Activated CD4-positive, alpha-beta memory T cell treated with anti-CD3 and anti-CD28 coated beads, Interleukin-2, amount 10 ng/mL, durations not matched to agents 7 days and 5 days (primary cell): Measurements from ENCODE around the gene SPATA24. TPM values are rescaled to one million over a fixed set of nuclear protein-coding genes. Genes with fewer than 3 reads are reported as not detected.

Experiments used
- CTCF ChIA-PET: fragments of 350-600 bp; sonication (Branson Sonifier 250); formaldehyde crosslinking; loops from one replicate; lab custom pipeline; 2021; ENCODE audit warnings: antibody characterized with exemption, inconsistent platforms; lab: Charles Lee
- POLR2A ChIA-PET: fragments of 350-600 bp; sonication (Branson Sonifier 250); formaldehyde crosslinking; loops from one replicate; lab custom pipeline; 2021; ENCODE audit warnings: antibody characterized with exemption; lab: Charles Lee
- DNase-seq: peaks from one replicate; pipeline ENCODE4 v3.0.0-alpha.2; 2020
- H3K27ac Mint-ChIP-seq: one replicate; pipeline ENCODE4 v1.8.0; 2021; ENCODE audit warnings: mild to moderate bottlenecking, mixed read lengths
- H3K27me3 Mint-ChIP-seq: one replicate; pipeline ENCODE4 v1.8.0; 2021; ENCODE audit warnings: mixed read lengths
- H3K36me3 Mint-ChIP-seq: one replicate; pipeline ENCODE4 v1.8.0; 2021; ENCODE audit warnings: low read depth, mixed read lengths
- H3K4me1 Mint-ChIP-seq: one replicate; pipeline ENCODE4 v1.8.0; 2021; ENCODE audit warnings: mixed read lengths
- H3K4me3 Mint-ChIP-seq: one replicate; pipeline ENCODE4 v1.8.0; 2021; ENCODE audit warnings: mild to moderate bottlenecking, mixed read lengths
- H3K9me3 Mint-ChIP-seq: one replicate; pipeline ENCODE4 v1.8.0; 2021; ENCODE audit warnings: mixed read lengths
- total RNA-seq, 2 experiments: library from RNA; stranded (reverse); gene quantifications; one replicate each; pipeline ENCODE4 v1.2.3, GENCODE V29; 2021

SPATA24 gene
- total RNA-seq, 2 experiments from 2014 or later: 9.4 to 9.5 TPM

GRCh38 chr5:139435676-139436075 is 31.8 kb upstream of the SPATA24 start:
- Mint-ChIP-seq H3K27ac (no peak overlapping the region), H3K9me3 (no peaks in the 10 kb centered on the region), H3K36me3 (peaks cover 21% of the 10 kb centered on the region), H3K4me1 (peaks cover 41% of the 10 kb centered on the region), H3K4me3 (no peak overlapping the region), H3K27me3 (no peaks in the 10 kb centered on the region)
- POLR2A ChIA-PET: interaction anchor here (0.7 to 4.7 kb wide), 4 partner anchors 42 to 311 kb away, joined by 3 to 55 read pairs (median 4); partner anchors contain the start of gene STING1
- DNase-seq: no peak
- CTCF ChIA-PET: interaction anchor here (0.5 to 5.1 kb wide), 5 partner anchors 11 to 195 kb away, joined by 3 to 45 read pairs (median 11); no protein-coding TSS in a partner anchor

DNA sequence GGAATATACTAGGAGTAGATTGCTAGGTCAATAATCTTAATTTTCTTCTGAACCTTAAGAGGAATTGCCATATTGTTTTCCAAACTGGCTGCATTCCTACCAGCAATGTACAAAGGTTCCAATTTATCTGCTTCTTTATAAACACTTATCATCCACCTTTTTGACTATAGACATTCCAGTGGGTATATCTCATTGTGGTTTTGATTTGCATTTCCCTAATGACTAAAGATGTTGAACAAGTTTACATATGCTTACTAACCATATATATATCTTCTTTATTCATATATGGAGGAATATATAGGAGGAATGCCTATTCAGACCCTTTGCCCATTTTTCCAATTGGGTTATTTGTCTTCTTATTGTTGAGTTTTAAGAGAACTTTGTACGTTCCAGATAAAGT is 27.8 kb upstream of the SPATA24 start:
- peaks cover 16% of the 10 kb centered on the region for H3K4me1 Mint-ChIP-seq
- CTCF ChIA-PET: interaction anchor here (1.0 to 1.8 kb wide), 2 partner anchors 9 to 80 kb away, joined by 4 to 5 read pairs; no protein-coding TSS in a partner anchor

GRCh38 chr5:139430015-139430414 is 26.1 kb upstream of the SPATA24 start:
- DNase-seq: no peak
- Mint-ChIP-seq H3K27ac (no peak overlapping the region), H3K36me3 (peaks cover 18% of the 10 kb centered on the region), H3K4me3 (no peak overlapping the region), H3K9me3 (no peaks in the 10 kb centered on the region), H3K27me3 (no peaks in the 10 kb centered on the region), H3K4me1 (peaks cover 12% of the 10 kb centered on the region)
- CTCF ChIA-PET: interaction anchor here (1.2 to 2.0 kb wide), 6 partner anchors 10 to 88 kb away, joined by 3 to 5 read pairs (median 4); no protein-coding TSS in a partner anchor
- POLR2A ChIA-PET: interaction anchor here (0.9 to 1.2 kb wide), 3 partner anchors 9 to 131 kb away, joined by 3 to 6 read pairs (median 3); partner anchors contain the start of gene UBE2D2

More for the DNA sequence above, 27.8 kb upstream of the SPATA24 start:
- Mint-ChIP-seq H3K27ac (no peak overlapping the region), H3K36me3 (peaks cover 20% of the 10 kb centered on the region), H3K4me3 (no peak overlapping the region), H3K9me3 (no peaks in the 10 kb centered on the region), H3K27me3 (no peaks in the 10 kb centered on the region)
- DNase-seq: no peak
- POLR2A ChIA-PET: interaction anchor here (1.4 kb wide), 1 partner anchor 10 kb away, joined by 3 read pairs; no protein-coding TSS in a partner anchor

GRCh38 chr5:139426203-139426885 is 22.5 kb upstream of the SPATA24 start:
- ChIA-PET POLR2A (interaction anchor here (1.1 to 1.5 kb wide), 2 partner anchors 56 to 91 kb away, joined by 3 to 5 read pairs; partner anchors contain the start of gene STING1), CTCF (interaction anchor here (2.6 to 9.4 kb wide), 2 partner anchors 11 to 87 kb away, joined by 11 to 329 read pairs; no protein-coding TSS in a partner anchor)
- H3K4me3 Mint-ChIP-seq: no peak overlapping the region
- no peak overlapping the region for H3K27ac Mint-ChIP-seq
- H3K27me3 Mint-ChIP-seq: no peaks in the 10 kb centered on the region
- H3K9me3 Mint-ChIP-seq: no peaks in the 10 kb centered on the region
- peaks cover 28% of the 10 kb centered on the region for H3K36me3 Mint-ChIP-seq
- H3K4me1 Mint-ChIP-seq: peaks cover 25% of the 10 kb centered on the region
- DNase-seq: no peak

DNA sequence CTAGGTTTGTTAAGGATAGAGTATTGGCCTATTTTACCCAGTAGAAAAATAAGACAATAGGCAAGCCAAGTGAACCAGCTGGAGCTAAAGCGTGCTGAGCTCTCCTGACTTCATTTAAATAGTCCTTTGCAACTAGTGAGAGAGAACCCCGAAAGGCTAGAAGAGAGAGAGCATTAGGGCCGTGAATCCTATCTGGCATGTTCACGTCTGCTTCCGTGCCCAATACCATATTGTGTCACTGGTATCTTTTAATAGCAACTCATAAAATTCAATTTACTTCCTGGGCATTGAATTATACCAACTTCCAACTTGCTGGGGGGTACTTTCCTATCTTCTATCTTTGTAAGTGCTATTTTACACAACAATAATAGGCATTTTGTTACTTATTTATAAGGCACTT is 21.6 kb upstream of the SPATA24 start:
- Mint-ChIP-seq H3K27ac (no peak overlapping the region), H3K4me1 (peaks cover 28% of the 10 kb centered on the region), H3K36me3 (peaks cover 24% of the 10 kb centered on the region), H3K9me3 (no peaks in the 10 kb centered on the region), H3K27me3 (no peaks in the 10 kb centered on the region), H3K4me3 (no peak overlapping the region)
- CTCF ChIA-PET: interaction anchor here (0.6 to 9.4 kb wide), 5 partner anchors 8 to 170 kb away, joined by 3 to 329 read pairs (median 4); partner anchors contain the start of gene DNAJC18
- DNase-seq: no peak
- POLR2A ChIA-PET: interaction anchor here (1.1 to 4.2 kb wide), 3 partner anchors 57 to 92 kb away, joined by 3 to 43 read pairs (median 5); partner anchors contain the start of gene STING1

- ChIA-PET CTCF (interaction anchor here (0.5 to 9.4 kb wide), 49 partner anchors 8 to 343 kb away, joined by 3 to 329 read pairs (median 5); partner anchors contain the start of genes CXXC5, DNAJC18, SMIM33 and STING1), POLR2A (interaction anchor here (0.7 to 11.1 kb wide), 16 partner anchors 9 to 880 kb away, joined by 3 to 137 read pairs (median 4); partner anchors contain the start of genes DNAJC18, ETF1, PAIP2 and SMIM33)
- DNase-seq: peak; percentile 59
- Mint-ChIP-seq H3K4me3 (no peak overlapping the region), H3K27ac (peak overlapping the region; percentile 36), H3K9me3 (no peaks in the 10 kb centered on the region), H3K36me3 (peaks cover 28% of the 10 kb centered on the region), H3K27me3 (no peaks in the 10 kb centered on the region), H3K4me1 (peaks cover 46% of the 10 kb centered on the region)
Observed at GRCh38 chr5:139422307-139422893, 18.5 kb upstream of the SPATA24 start.

DNA sequence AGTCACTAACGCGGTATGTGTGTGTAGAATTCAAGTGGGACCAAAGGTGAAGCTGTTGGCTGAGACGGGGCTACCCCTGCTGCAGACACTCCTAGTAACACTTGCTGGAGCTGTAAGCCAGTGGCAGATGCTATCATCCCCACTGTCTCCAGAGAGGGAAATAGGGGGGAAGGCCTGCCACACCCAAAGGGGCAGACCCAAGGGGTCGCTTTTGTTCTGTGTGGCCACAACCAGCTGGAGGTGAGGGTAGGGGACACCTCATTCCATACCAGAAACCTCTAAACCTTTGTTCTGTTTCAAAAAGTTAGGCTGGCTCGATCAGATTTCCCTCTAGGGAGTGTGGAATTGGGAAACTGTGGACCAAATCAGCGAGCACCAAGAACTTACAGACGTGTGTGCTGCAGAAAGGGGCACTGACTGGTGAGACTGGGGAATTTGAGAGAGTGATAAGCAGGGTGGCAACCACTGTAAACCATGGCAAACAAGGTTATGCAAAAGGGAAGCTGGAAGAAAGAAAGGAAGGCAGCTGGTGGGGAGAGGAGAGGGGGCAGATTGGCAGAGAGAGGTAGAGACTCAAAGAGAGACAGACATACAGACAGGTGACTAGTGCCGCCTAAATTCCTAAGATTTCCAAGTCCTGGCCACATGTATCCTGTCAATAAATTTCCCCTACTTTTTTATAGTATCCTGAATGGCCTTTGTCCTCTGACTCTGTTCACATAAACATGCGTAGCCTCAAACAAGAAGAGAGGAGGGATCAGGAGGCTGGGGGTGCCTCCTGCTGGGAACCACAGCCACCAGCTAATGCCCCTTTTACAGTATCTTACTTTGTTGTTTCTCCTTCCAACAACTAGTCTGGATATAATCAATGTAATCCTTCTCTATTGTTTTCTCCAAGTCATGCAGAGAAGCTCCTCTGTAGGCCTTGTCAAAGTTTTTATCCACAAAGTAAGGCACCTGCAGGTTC is 15.6 kb upstream of the SPATA24 start:
- Mint-ChIP-seq H3K27ac (peak overlapping the region; percentile 48), H3K4me3 (no peak overlapping the region), H3K9me3 (no peaks in the 10 kb centered on the region), H3K36me3 (peaks cover 33% of the 10 kb centered on the region), H3K27me3 (no peaks in the 10 kb centered on the region), H3K4me1 (peaks cover 72% of the 10 kb centered on the region)
- ChIA-PET CTCF (interaction anchor here (0.6 to 9.4 kb wide), 17 partner anchors 9 to 346 kb away, joined by 3 to 329 read pairs (median 5); partner anchors contain the start of genes DNAJC18, SPATA24 and STING1), POLR2A (interaction anchor here (1.1 to 11.1 kb wide), 11 partner anchors 15 to 142 kb away, joined by 4 to 137 read pairs (median 9); partner anchors contain the start of genes DNAJC18, MZB1, SMIM33 and SPATA24)
- DNase-seq: no peak

DNA sequence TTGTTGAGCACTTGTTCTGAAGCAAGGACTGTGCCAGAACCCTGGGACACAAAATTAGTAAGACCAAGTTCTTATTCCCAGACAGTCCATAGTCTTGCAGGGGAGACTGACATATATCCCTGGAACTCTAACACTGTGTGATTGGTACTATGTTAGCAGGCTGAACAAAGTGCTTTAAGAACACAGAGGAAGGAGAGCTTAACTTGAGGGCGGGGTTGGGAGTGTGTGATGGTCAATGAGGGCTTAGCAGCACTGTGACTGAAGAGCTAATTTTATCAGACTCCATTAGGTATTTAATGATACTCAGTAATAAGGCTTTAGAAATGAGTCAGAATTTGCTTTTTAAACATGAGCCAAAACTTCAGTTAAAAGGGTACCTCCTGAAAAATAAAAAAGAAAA is 14.9 kb upstream of the SPATA24 start:
- peaks cover 76% of the 10 kb centered on the region for H3K4me1 Mint-ChIP-seq
- DNase-seq: no peak
- ChIA-PET POLR2A (interaction anchor here (1.1 to 11.1 kb wide), 8 partner anchors 15 to 143 kb away, joined by 3 to 137 read pairs (median 9); partner anchors contain the start of genes MZB1, SMIM33, SPATA24 and STING1), CTCF (interaction anchor here (0.6 to 9.4 kb wide), 9 partner anchors 9 to 826 kb away, joined by 3 to 329 read pairs (median 4); partner anchors contain the start of genes DNAJC18 and STING1)
- peaks cover 29% of the 10 kb centered on the region for H3K36me3 Mint-ChIP-seq
- no peak overlapping the region for H3K27ac Mint-ChIP-seq
- H3K9me3 Mint-ChIP-seq: no peaks in the 10 kb centered on the region
- no peaks in the 10 kb centered on the region for H3K27me3 Mint-ChIP-seq
- H3K4me3 Mint-ChIP-seq: no peak overlapping the region

- Mint-ChIP-seq H3K27me3 (no peaks in the 10 kb centered on the region), H3K4me1 (peaks cover 83% of the 10 kb centered on the region), H3K4me3 (no peak overlapping the region), H3K36me3 (peaks cover 31% of the 10 kb centered on the region), H3K27ac (peak overlapping the region; percentile 93), H3K9me3 (no peaks in the 10 kb centered on the region)
- ChIA-PET POLR2A (interaction anchor here (0.7 to 11.1 kb wide), 12 partner anchors 13 to 145 kb away, joined by 3 to 137 read pairs (median 16); partner anchors contain the start of genes DNAJC18, MZB1, SLC23A1 and SPATA24), CTCF (interaction anchor here (0.6 to 9.4 kb wide), 5 partner anchors 41 to 158 kb away, joined by 3 to 329 read pairs (median 5); partner anchors contain the start of gene PAIP2)
- DNase-seq: no peak
Observed at GRCh38 chr5:139417214-139417613, 13.3 kb upstream of the SPATA24 start.

DNA sequence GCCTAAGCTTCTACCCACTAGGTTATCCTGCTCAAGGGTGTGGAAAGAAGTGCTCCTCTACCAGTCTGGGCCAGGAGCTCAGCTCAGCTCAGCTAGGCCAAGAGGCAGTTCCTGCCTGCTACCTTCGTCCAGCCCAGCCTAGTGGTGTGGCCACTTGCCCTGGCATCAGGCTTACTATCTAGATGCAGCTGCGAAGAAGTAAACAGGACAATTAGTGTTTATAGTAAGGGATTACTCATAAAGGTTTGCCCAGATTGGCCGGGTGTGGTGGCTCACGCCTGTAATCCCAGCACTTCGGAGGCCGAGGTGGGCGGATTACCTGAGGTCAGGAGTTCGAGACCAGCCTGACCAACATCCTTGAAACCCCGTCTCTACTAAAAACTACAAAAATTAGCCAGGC is 12.8 kb upstream of the SPATA24 start:
- POLR2A ChIA-PET: interaction anchor here (0.7 to 11.1 kb wide), 12 partner anchors 13 to 146 kb away, joined by 3 to 137 read pairs (median 9); partner anchors contain the start of genes DNAJC18, MATR3, MZB1 and SLC23A1
- Mint-ChIP-seq H3K4me1 (peaks cover 81% of the 10 kb centered on the region), H3K27ac (peak overlapping the region; percentile 93), H3K36me3 (peaks cover 31% of the 10 kb centered on the region), H3K27me3 (no peaks in the 10 kb centered on the region), H3K4me3 (no peak overlapping the region), H3K9me3 (no peaks in the 10 kb centered on the region)
- CTCF ChIA-PET: interaction anchor here (0.6 to 3.2 kb wide), 8 partner anchors 75 to 220 kb away, joined by 3 to 20 read pairs (median 4); partner anchors contain the start of gene PAIP2
- no peak for DNase-seq

DNA sequence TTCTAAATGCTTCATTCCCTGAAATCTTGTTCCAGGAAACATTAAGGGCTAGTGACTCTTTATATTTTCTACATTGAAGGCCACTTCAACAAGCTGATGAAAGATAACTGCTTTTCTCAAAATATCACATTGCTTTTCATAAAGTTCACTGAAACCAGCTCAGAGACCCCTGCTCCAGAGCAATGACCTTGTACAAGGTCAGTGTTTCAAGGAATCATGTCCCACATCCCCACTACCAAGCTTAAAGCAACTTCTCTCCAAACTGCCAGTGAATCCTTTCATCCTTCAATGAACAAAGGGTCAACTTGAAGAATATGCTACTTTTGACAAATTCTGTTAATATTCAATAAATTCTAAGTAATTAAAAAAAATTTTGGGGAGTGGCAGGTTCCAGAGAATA is 12.0 kb upstream of the SPATA24 start:
- Mint-ChIP-seq H3K9me3 (no peaks in the 10 kb centered on the region), H3K27ac (peak overlapping the region; percentile 93), H3K4me1 (peaks cover 81% of the 10 kb centered on the region), H3K36me3 (peaks cover 32% of the 10 kb centered on the region), H3K4me3 (peak overlapping the region; percentile 33), H3K27me3 (no peaks in the 10 kb centered on the region)
- ChIA-PET POLR2A (interaction anchor here (0.8 to 11.1 kb wide), 22 partner anchors 12 to 236 kb away, joined by 3 to 137 read pairs (median 5); partner anchors contain the start of genes DNAJC18, MATR3, MZB1 and PAIP2), CTCF (interaction anchor here (0.6 to 3.2 kb wide), 16 partner anchors 10 to 849 kb away, joined by 3 to 20 read pairs (median 4); partner anchors contain the start of gene SPATA24)
- DNase-seq: no peak
